ENCODE measurements around the gene RHOT2. TPM values are rescaled to one million over a fixed set of nuclear protein-coding genes. Genes with fewer than 3 reads are reported as not detected.

RHOT2 gene
- total and polyA plus RNA-seq, 10 of the 15 experiments (the other 5 are each of a cell fraction or from before 2014, with no cell fraction given), result 3.7 to 174 (median 69.8) TPM

DNA sequence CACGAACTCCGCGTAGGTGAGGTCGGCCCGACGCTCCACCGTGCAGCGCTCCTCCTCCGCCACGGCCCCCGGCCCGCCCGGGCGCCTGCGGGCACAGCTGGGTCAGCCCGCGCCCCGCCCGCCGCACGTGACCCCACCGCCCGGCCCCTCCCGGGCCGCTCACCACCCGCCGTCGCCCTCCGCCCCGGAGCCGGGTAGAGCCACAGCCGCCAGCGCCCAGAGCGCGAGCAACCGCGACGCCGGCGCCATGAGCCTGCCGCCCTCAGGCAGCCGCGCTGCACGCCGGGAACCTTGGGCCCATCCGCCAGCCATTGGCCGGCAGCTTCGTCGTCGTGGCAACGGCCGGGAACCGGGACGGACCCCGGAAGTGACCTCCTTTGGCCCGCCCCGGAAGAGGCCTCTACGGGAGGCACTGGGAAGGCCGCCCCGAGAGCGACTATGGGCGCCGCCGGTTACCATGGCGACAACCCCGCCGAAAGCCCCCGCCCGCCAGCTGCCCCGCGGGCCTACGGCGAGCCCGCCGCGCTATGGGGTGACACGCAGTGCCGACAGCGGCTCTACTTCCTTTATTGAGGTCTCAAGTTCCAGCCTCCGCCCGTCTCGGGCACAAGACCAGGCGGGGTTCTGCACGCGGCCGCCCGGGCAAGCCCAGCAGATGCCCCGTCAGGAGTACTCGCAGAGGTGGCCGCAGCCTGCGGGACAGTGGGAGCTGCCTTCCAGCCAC, 16.3 kb downstream of the RHOT2 start, which contains the start of gene JMJD8 (continued):
- peak; percentile 93 for TF ChIP-seq NR2C1 (IDR thresholded peaks at IDR 0.05)
- no peak for TF ChIP-seq KAT2A (conservative IDR thresholded peaks at IDR 0.05; ENCODE audit: control insufficient read depth, low read depth, low read length)
- no peak for TF ChIP-seq PML (IDR thresholded peaks at IDR 0.05; ENCODE audit: low read length)
- no peak for TF ChIP-seq MYB (IDR thresholded peaks at IDR 0.05; ENCODE audit: borderline replicate concordance, low read depth, low read length)
- peak; percentile 76; the same call in 1 of the 2 replicates for TF ChIP-seq ZNF207 (IDR thresholded peaks at IDR 0.05; ENCODE audit: borderline replicate concordance)
- peak; percentile 84 to 89 for TF ChIP-seq SRF (IDR thresholded peaks at IDR 0.05; ENCODE audit: low read depth in 2 of 2, low read length in 2 of 2)
- TF ChIP-seq RAD51 (IDR thresholded peaks at IDR 0.05), result no peak
- TF ChIP-seq PAX5 (IDR thresholded peaks at IDR 0.05; ENCODE audit: borderline replicate concordance, low read depth, low read length), result peak; percentile 71; the same call in 1 of the 2 replicates
- no peak for TF ChIP-seq JUND (IDR thresholded peaks at IDR 0.05; ENCODE audit: low read depth, low read length)
- TF ChIP-seq YY1 (IDR thresholded peaks at IDR 0.05; ENCODE audit: low read depth, low read length), result peak; percentile 96
- TF ChIP-seq CHD4 (IDR thresholded peaks at IDR 0.05), result no peak
- TF ChIP-seq NFYB (IDR thresholded peaks at IDR 0.05; ENCODE audit: insufficient read depth, low read depth, low read length), result peak; percentile 94
- TF ChIP-seq, protein P1, sequence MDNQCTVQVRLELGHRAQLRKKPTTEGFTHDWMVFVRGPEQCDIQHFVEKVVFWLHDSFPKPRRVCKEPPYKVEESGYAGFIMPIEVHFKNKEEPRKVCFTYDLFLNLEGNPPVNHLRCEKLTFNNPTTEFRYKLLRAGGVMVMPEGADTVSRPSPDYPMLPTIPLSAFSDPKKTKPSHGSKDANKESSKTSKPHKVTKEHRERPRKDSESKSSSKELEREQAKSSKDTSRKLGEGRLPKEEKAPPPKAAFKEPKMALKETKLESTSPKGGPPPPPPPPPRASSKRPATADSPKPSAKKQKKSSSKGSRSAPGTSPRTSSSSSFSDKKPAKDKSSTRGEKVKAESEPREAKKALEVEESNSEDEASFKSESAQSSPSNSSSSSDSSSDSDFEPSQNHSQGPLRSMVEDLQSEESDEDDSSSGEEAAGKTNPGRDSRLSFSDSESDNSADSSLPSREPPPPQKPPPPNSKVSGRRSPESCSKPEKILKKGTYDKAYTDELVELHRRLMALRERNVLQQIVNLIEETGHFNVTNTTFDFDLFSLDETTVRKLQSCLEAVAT (IDR thresholded peaks at IDR 0.05), result no peak
- TF ChIP-seq GABPA (IDR thresholded peaks at IDR 0.05; ENCODE audit: low read depth), result peak; percentile 95
- TF ChIP-seq, protein P2, sequence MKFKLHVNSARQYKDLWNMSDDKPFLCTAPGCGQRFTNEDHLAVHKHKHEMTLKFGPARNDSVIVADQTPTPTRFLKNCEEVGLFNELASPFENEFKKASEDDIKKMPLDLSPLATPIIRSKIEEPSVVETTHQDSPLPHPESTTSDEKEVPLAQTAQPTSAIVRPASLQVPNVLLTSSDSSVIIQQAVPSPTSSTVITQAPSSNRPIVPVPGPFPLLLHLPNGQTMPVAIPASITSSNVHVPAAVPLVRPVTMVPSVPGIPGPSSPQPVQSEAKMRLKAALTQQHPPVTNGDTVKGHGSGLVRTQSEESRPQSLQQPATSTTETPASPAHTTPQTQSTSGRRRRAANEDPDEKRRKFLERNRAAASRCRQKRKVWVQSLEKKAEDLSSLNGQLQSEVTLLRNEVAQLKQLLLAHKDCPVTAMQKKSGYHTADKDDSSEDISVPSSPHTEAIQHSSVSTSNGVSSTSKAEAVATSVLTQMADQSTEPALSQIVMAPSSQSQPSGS (IDR thresholded peaks at IDR 0.05; ENCODE audit: low read length), result no peak; the same call in 1 of the 2 replicates
- peak; percentile 5 to 45; a peak in 1 of 3 replicates for TF ChIP-seq EGR1 (IDR thresholded peaks at IDR 0.05; ENCODE audit: borderline replicate concordance in 1 of 2, low read depth in 2 of 2, low read length in 2 of 2)
- TF ChIP-seq DPF2 (IDR thresholded peaks at IDR 0.05), result peak; percentile 70; the same call in 1 of the 2 replicates
- TF ChIP-seq, protein P3, sequence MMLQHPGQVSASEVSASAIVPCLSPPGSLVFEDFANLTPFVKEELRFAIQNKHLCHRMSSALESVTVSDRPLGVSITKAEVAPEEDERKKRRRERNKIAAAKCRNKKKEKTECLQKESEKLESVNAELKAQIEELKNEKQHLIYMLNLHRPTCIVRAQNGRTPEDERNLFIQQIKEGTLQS (IDR thresholded peaks at IDR 0.05; ENCODE audit: borderline replicate concordance, extremely low read depth, low read depth, low read length), result no peak
- TF ChIP-seq SUZ12 (IDR thresholded peaks at IDR 0.05; ENCODE audit: unreplicated experiment), result no peak
- TF ChIP-seq ATF7 (IDR thresholded peaks at IDR 0.05; ENCODE audit: low read depth), result no peak
- TF ChIP-seq, protein P4, sequence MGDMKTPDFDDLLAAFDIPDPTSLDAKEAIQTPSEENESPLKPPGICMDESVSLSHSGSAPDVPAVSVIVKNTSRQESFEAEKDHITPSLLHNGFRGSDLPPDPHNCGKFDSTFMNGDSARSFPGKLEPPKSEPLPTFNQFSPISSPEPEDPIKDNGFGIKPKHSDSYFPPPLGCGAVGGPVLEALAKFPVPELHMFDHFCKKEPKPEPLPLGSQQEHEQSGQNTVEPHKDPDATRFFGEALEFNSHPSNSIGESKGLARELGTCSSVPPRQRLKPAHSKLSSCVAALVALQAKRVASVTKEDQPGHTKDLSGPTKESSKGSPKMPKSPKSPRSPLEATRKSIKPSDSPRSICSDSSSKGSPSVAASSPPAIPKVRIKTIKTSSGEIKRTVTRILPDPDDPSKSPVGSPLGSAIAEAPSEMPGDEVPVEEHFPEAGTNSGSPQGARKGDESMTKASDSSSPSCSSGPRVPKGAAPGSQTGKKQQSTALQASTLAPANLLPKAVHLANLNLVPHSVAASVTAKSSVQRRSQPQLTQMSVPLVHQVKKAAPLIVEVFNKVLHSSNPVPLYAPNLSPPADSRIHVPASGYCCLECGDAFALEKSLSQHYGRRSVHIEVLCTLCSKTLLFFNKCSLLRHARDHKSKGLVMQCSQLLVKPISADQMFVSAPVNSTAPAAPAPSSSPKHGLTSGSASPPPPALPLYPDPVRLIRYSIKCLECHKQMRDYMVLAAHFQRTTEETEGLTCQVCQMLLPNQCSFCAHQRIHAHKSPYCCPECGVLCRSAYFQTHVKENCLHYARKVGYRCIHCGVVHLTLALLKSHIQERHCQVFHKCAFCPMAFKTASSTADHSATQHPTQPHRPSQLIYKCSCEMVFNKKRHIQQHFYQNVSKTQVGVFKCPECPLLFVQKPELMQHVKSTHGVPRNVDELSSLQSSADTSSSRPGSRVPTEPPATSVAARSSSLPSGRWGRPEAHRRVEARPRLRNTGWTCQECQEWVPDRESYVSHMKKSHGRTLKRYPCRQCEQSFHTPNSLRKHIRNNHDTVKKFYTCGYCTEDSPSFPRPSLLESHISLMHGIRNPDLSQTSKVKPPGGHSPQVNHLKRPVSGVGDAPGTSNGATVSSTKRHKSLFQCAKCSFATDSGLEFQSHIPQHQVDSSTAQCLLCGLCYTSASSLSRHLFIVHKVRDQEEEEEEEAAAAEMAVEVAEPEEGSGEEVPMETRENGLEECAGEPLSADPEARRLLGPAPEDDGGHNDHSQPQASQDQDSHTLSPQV (IDR thresholded peaks at IDR 0.05), result no peak
- peak; percentile 96 for TF ChIP-seq MXI1 (IDR thresholded peaks at IDR 0.05; ENCODE audit: low read depth, low read length)

Measured in GM12878 (cell line).